ENCODE results near the gene TBC1D24.

- TF ChIP-seq, protein P1, sequence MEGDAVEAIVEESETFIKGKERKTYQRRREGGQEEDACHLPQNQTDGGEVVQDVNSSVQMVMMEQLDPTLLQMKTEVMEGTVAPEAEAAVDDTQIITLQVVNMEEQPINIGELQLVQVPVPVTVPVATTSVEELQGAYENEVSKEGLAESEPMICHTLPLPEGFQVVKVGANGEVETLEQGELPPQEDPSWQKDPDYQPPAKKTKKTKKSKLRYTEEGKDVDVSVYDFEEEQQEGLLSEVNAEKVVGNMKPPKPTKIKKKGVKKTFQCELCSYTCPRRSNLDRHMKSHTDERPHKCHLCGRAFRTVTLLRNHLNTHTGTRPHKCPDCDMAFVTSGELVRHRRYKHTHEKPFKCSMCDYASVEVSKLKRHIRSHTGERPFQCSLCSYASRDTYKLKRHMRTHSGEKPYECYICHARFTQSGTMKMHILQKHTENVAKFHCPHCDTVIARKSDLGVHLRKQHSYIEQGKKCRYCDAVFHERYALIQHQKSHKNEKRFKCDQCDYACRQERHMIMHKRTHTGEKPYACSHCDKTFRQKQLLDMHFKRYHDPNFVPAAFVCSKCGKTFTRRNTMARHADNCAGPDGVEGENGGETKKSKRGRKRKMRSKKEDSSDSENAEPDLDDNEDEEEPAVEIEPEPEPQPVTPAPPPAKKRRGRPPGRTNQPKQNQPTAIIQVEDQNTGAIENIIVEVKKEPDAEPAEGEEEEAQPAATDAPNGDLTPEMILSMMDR (IDR thresholded peaks at IDR 0.05) = no peak
- TF ChIP-seq POLR2A (IDR thresholded peaks at IDR 0.05) = no peak
Measured at GRCh38 chr16:2450975-2451381, 23.9 kb upstream of the TBC1D24 start.
